Neural progenitor cell (in vitro differentiated cells): ENCODE measurements around the gene HBQ1. TPM values are rescaled to one million over a fixed set of nuclear protein-coding genes. Genes with fewer than 3 reads are reported as not detected.
"Not testable (repeated sequence)": the region's sequence is repeated elsewhere in the genome, so short reads cannot be mapped to it uniquely, and the experiment has no call there.

Experiments used
- DNase-seq: peaks from one replicate; pipeline ENCODE4 v3.0.0-alpha.2; 2016; ENCODE audit warnings: low spot score
- H2AFZ ChIP-seq: fragments of 200-600 bp; sonication (generic); replicated peaks from 2 replicates; pipeline ENCODE4 v1.6.1; 2016; ENCODE audit warnings: antibody characterized with exemption
- H3F3A ChIP-seq: fragments of 200-600 bp; sonication (generic); 2 replicates; pipeline ENCODE4 v1.6.1; 2016; ENCODE audit warnings: antibody characterized with exemption, low read depth
- H3K27ac ChIP-seq: fragments of 200-600 bp; sonication (generic); 2 replicates; pipeline ENCODE4 v1.5.1; 2016; ENCODE audit warnings: mild to moderate bottlenecking
- H3K27me3 ChIP-seq: fragments of 200-600 bp; sonication (generic); 2 replicates; pipeline ENCODE4 v1.6.1; 2016; ENCODE audit warnings: mild to moderate bottlenecking, moderate library complexity
- H3K36me3 ChIP-seq: fragments of 200-600 bp; sonication (generic); 2 replicates; pipeline ENCODE4 v1.5.1; 2016
- H3K4me1 ChIP-seq: fragments of 200-600 bp; sonication (generic); 2 replicates; pipeline ENCODE4 v1.6.1; 2016; ENCODE audit warnings: mixed run types
- H3K4me2 ChIP-seq: fragments of 200-600 bp; sonication (generic); 2 replicates; pipeline ENCODE4 v1.6.1; 2016
- H3K4me3 ChIP-seq: fragments of 200-600 bp; sonication (generic); 2 replicates; pipeline ENCODE4 v1.5.1; 2016
- H3K79me2 ChIP-seq: fragments of 200-600 bp; sonication (generic); 2 replicates; pipeline ENCODE4 v1.6.1; 2016; ENCODE audit warnings: low read depth
- H3K9ac ChIP-seq: fragments of 200-600 bp; sonication (generic); 2 replicates; pipeline ENCODE4 v1.6.1; 2016
- H3K9me3 ChIP-seq: fragments of 200-600 bp; sonication (generic); 2 replicates; pipeline ENCODE4 v1.5.1; 2016; ENCODE audit warnings: low read depth
- H4K20me1 ChIP-seq: fragments of 200-600 bp; sonication (generic); 2 replicates; pipeline ENCODE4 v1.6.1; 2016; ENCODE audit warnings: low read depth
- H3K27ac Mint-ChIP-seq: 3 replicates; pipeline ENCODE4 v1.8.0; 2021; ENCODE audit warnings: mixed read lengths
- H3K27me3 Mint-ChIP-seq: 2 replicates; pipeline ENCODE4 v1.8.0; 2022; ENCODE audit warnings: low read depth, mild to moderate bottlenecking, inconsistent platforms, moderate library complexity, mixed read lengths; ENCODE audit not compliant: insufficient read depth
- H3K36me3 Mint-ChIP-seq: 3 replicates; pipeline ENCODE4 v1.8.0; 2021; ENCODE audit warnings: mixed read lengths
- H3K4me1 Mint-ChIP-seq: 3 replicates; pipeline ENCODE4 v1.8.0; 2021; ENCODE audit warnings: mixed read lengths
- H3K4me3 Mint-ChIP-seq: 3 replicates; pipeline ENCODE4 v1.8.0; 2021; ENCODE audit warnings: mild to moderate bottlenecking, moderate library complexity, mixed read lengths
- H3K9me3 Mint-ChIP-seq: 3 replicates; pipeline ENCODE4 v1.8.0; 2020; ENCODE audit warnings: mixed read lengths
- CTCF ChIP-seq: fragments of 200-600 bp; sonication (generic); IDR thresholded peaks from 2 replicates; pipeline ENCODE4 v1.5.1; 2017; ENCODE audit warnings: antibody characterized with exemption, mild to moderate bottlenecking
- EZH2 ChIP-seq: fragments of 200-600 bp; sonication (generic); IDR thresholded peaks from 2 replicates; pipeline ENCODE4 v1.6.1; 2017; ENCODE audit warnings: antibody characterized with exemption, mild to moderate bottlenecking, moderate library complexity
- EZH2phosphoT487 ChIP-seq: fragments of 200-600 bp; sonication (generic); IDR thresholded peaks from 2 replicates; pipeline ENCODE4 v1.6.1; 2017; ENCODE audit warnings: antibody characterized with exemption
- total RNA-seq: library from RNA; depleted of rRNA; stranded (reverse); fragments of >200 nt; gene quantifications from 2 replicates; pipeline ENCODE4 v1.2.3, GENCODE V29; 2015; ENCODE audit warnings: low replicate concordance

HBQ1 gene
- total RNA-seq, 1 donor from 2014 or later, result not detected

DNA sequence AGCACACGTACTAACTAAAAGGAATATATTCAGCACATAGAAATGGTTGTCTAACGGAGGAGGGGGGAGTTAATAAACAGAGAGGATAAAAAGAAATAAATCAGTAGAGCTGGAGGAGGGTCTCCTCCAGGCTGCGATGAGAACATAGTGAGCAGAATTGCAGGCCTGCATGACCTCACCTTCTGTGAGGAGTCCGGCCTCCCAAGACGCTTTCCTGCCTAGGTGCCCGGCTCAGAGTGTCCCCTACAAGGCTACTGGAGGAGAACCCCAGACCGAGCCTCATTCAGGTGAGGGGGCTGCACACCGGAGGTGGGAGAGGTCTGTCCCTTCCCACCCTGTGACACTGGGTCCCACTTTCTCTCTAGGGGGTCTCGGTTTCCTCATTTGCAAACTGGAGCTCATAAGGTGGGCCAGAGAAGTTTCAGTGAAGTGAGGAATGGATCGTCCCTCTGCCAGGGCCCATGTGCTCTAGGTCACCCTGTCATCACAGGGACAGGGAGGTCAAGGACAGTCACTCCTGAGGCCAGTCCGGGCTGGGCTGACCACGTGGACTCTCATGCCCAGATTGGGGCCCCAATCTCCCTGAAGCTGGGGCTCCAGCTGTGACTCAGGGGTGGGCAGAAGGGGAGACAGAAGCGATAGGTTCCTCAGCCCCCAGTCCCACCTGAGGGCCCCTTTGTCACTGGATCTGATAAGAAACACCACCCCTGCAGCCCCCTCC is 17.8 kb upstream of the HBQ1 start:
- TF ChIP-seq CTCF (no peak), EZH2 (no peak), EZH2phosphoT487 (no peak)
- Mint-ChIP-seq H3K36me3 (no peaks in the 10 kb centered on the region), H3K4me3 (no peak overlapping the region), H3K4me1 (peaks cover 3% of the 10 kb centered on the region), H3K27ac (no peak overlapping the region), H3K27me3 (peaks cover 46% of the 10 kb centered on the region), H3K9me3 (peaks cover 2% of the 10 kb centered on the region)
- H2AFZ ChIP-seq, result no peak overlapping the region
- no peaks in the 10 kb centered on the region for H3K36me3 ChIP-seq
- H3K9me3 ChIP-seq, result no peaks in the 10 kb centered on the region
- no peak overlapping the region for H3K4me2 ChIP-seq
- H3F3A ChIP-seq, result peaks cover 10% of the 10 kb centered on the region
- H3K4me1 ChIP-seq, result peaks cover 11% of the 10 kb centered on the region
- H3K27ac ChIP-seq, result no peak overlapping the region
- no peak overlapping the region for H3K4me3 ChIP-seq
- H3K9ac ChIP-seq, result no peak overlapping the region
- peaks cover 80% of the 10 kb centered on the region for H3K27me3 ChIP-seq
- peaks cover 25% of the 10 kb centered on the region for H4K20me1 ChIP-seq
- no peaks in the 10 kb centered on the region for H3K79me2 ChIP-seq
- DNase-seq, result no peak

DNA sequence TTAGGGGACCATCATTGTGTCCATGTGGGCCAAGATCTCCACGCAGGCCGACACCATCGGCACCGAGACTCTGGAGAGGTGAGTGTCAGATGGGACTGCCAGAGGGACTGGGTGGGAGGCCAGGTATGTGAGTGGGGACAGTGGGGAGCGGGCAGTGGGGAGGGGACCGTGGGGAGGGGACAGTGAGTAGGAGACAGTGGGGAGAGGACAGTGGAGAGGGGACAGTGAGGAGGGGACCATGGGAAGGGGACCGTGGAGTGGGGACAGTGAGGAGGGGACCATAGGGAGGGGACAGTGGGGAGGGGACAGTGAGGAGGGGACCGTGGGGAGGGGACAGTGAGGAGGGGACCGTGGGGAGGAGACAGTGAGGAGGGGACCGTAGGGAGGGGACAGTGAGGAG is 17.1 kb upstream of the HBQ1 start:
- Histone ChIP-seq H3K27me3 (peaks cover 80% of the 10 kb centered on the region), H3K4me1 (peaks cover 11% of the 10 kb centered on the region), H4K20me1 (peaks cover 32% of the 10 kb centered on the region)
- H3K4me3 Mint-ChIP-seq, H3F3A ChIP-seq, H2AFZ ChIP-seq, H3K27ac Mint-ChIP-seq, H3K4me1 Mint-ChIP-seq, H3K36me3 ChIP-seq, H3K9ac ChIP-seq, H3K9me3 ChIP-seq, DNase-seq, H3K27ac ChIP-seq, H3K79me2 ChIP-seq, H3K36me3 Mint-ChIP-seq, H3K4me3 ChIP-seq, H3K4me2 ChIP-seq, H3K9me3 Mint-ChIP-seq: not testable (repeated sequence)
- peaks cover 47% of the 10 kb centered on the region for H3K27me3 Mint-ChIP-seq

DNA sequence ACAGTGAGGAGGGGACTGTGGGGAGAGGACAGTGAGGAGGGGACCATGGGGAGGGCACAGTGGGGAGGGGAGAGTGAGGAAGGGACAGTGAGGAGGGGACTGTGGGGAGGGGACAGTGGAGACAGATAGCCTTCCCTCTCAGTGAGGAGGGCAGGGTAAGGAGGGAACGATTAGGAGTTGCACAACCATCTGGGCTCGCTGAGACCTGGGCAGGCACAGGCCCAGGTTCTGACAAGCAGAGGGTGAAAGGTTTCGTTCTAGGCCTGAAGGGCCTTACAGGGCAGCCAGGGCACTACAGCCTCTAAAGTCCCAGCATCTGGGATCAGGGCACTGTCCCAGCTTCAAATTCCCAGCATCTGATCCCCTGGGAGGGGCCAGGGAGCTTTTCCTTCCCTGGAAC is 16.6 kb upstream of the HBQ1 start:
- not testable (repeated sequence) for H3K27ac ChIP-seq, H3K9me3 Mint-ChIP-seq, H3K27ac Mint-ChIP-seq, H3K9ac ChIP-seq, H3K9me3 ChIP-seq, H3F3A ChIP-seq, H3K36me3 ChIP-seq, H3K4me1 Mint-ChIP-seq, H3K79me2 ChIP-seq, H2AFZ ChIP-seq, H3K36me3 Mint-ChIP-seq, DNase-seq, H3K4me3 Mint-ChIP-seq, H3K4me2 ChIP-seq, H3K4me3 ChIP-seq
- Histone ChIP-seq H3K4me1 (peaks cover 11% of the 10 kb centered on the region), H3K27me3 (peaks cover 80% of the 10 kb centered on the region), H4K20me1 (peaks cover 37% of the 10 kb centered on the region)
- peaks cover 49% of the 10 kb centered on the region for H3K27me3 Mint-ChIP-seq

- H3K4me2 ChIP-seq, H3K27ac Mint-ChIP-seq: not testable (repeated sequence)
Measured at GRCh38 chr16:164134-164823, 16.0 kb upstream of the HBQ1 start.

More at GRCh38 chr16:164134-164823, 16.0 kb upstream of the HBQ1 start:
- not testable (repeated sequence) for DNase-seq, H3K9me3 ChIP-seq, H3K4me3 ChIP-seq, H3K4me1 Mint-ChIP-seq, H2AFZ ChIP-seq, H3K4me3 Mint-ChIP-seq, H3F3A ChIP-seq, H3K9me3 Mint-ChIP-seq, H3K36me3 ChIP-seq, H3K27ac ChIP-seq, H3K9ac ChIP-seq, H3K36me3 Mint-ChIP-seq, H3K79me2 ChIP-seq
- H3K27me3 Mint-ChIP-seq, result peaks cover 55% of the 10 kb centered on the region
- Histone ChIP-seq H4K20me1 (peaks cover 42% of the 10 kb centered on the region), H3K27me3 (peaks cover 80% of the 10 kb centered on the region), H3K4me1 (peaks cover 11% of the 10 kb centered on the region)
